Measurements from ENCODE around the gene SLC35G4. TPM values are rescaled to one million over a fixed set of nuclear protein-coding genes. Genes with fewer than 3 reads are reported as not detected.

SLC35G4 gene
- total RNA-seq, 2 experiments from 2014 or later, result not detected

GRCh38 chr18:11587846-11588245 is 21.6 kb upstream of the SLC35G4 start:
- H3K4me1 ChIP-seq (ENCODE audit: insufficient read depth, low read length), result peaks cover 9% of the 10 kb centered on the region
- no peak for ATAC-seq (ENCODE audit: poor library complexity)
- no peaks in the 10 kb centered on the region for H3K27me3 ChIP-seq (ENCODE audit: control insufficient read depth in 1 of 2, insufficient read depth in 2 of 2, low read length in 2 of 2)
- Mint-ChIP-seq H3K27ac (no peak overlapping the region), H3K27me3 (no peaks in the 10 kb centered on the region), H3K9me3 (no peaks in the 10 kb centered on the region), H3K4me1 (ENCODE audit: low read depth) (peaks cover 21% of the 10 kb centered on the region), H3K36me3 (ENCODE audit: low read depth) (no peaks in the 10 kb centered on the region), H3K4me3 (peak overlapping the region; percentile 39)
- POLR2A ChIA-PET, result interaction anchor here (0.9 kb wide), 1 partner anchor 11 kb away, joined by 4 read pairs; no protein-coding TSS in a partner anchor
- DNase-seq, result peak in 3 of 14 experiments; percentile 26 to 48 (median 27)
- no peak for TF ChIP-seq CTCF (IDR thresholded peaks at IDR 0.05)
- H3K9me3 ChIP-seq (ENCODE audit: control insufficient read depth in 1 of 2, insufficient read depth in 1 of 2, low read length in 2 of 2), result no peaks in the 10 kb centered on the region
- intact Hi-C loops (cut with DNase I, micrococcal nuclease), result no loop called here
- no peak overlapping the region for H3K27ac ChIP-seq (ENCODE audit: low read depth in 1 of 2, low read length in 2 of 2)
- no peak overlapping the region for H3K4me3 ChIP-seq (ENCODE audit: low read length)
- CTCF ChIA-PET, result interaction anchor here (0.6 kb wide), 1 partner anchor 140 kb away, joined by 4 read pairs; no protein-coding TSS in a partner anchor
- no peaks in the 10 kb centered on the region for H3K36me3 ChIP-seq (ENCODE audit: insufficient read depth, low read length)

GRCh38 chr18:11591957-11592356 is 17.4 kb upstream of the SLC35G4 start:
- no peaks in the 10 kb centered on the region for H3K9me3 ChIP-seq (ENCODE audit: control insufficient read depth in 1 of 2, insufficient read depth in 1 of 2, low read length in 2 of 2)
- no peak overlapping the region for H3K27ac ChIP-seq (ENCODE audit: low read depth in 1 of 2, low read length in 2 of 2)
- peaks cover 12% of the 10 kb centered on the region for H3K4me1 Mint-ChIP-seq (ENCODE audit: low read depth)
- no peak for TF ChIP-seq CTCF (IDR thresholded peaks at IDR 0.05)
- ATAC-seq (ENCODE audit: poor library complexity) (no peak), DNase-seq (peak in 3 of 14 experiments; percentile 16)
- POLR2A ChIA-PET, result no interaction called here
- no peaks in the 10 kb centered on the region for H3K36me3 Mint-ChIP-seq (ENCODE audit: low read depth)
- H3K36me3 ChIP-seq (ENCODE audit: insufficient read depth, low read length), result no peaks in the 10 kb centered on the region
- no peak overlapping the region for H3K4me3 Mint-ChIP-seq
- H3K27me3 Mint-ChIP-seq, result peaks cover 14% of the 10 kb centered on the region
- peaks cover 5% of the 10 kb centered on the region for H3K4me1 ChIP-seq (ENCODE audit: insufficient read depth, low read length)
- no peaks in the 10 kb centered on the region for H3K9me3 Mint-ChIP-seq
- H3K4me3 ChIP-seq (ENCODE audit: low read length), result no peak overlapping the region
- no peaks in the 10 kb centered on the region for H3K27me3 ChIP-seq (ENCODE audit: control insufficient read depth in 1 of 2, insufficient read depth in 2 of 2, low read length in 2 of 2)
- intact Hi-C loops (cut with DNase I, micrococcal nuclease), result no loop called here
- CTCF ChIA-PET, result no interaction called here
- H3K27ac Mint-ChIP-seq, result no peak overlapping the region

GRCh38 chr18:11600321-11600720 is 9.1 kb upstream of the SLC35G4 start:
- H3K4me1 ChIP-seq (ENCODE audit: insufficient read depth, low read length), result no peaks in the 10 kb centered on the region
- no peak overlapping the region for H3K27ac ChIP-seq (ENCODE audit: low read depth in 1 of 2, low read length in 2 of 2)
- Mint-ChIP-seq H3K27ac (no peak overlapping the region), H3K36me3 (ENCODE audit: low read depth) (no peaks in the 10 kb centered on the region), H3K4me3 (no peak overlapping the region), H3K4me1 (ENCODE audit: low read depth) (no peaks in the 10 kb centered on the region), H3K9me3 (peaks cover 2% of the 10 kb centered on the region), H3K27me3 (peaks cover 15% of the 10 kb centered on the region)
- no peaks in the 10 kb centered on the region for H3K9me3 ChIP-seq (ENCODE audit: control insufficient read depth in 1 of 2, insufficient read depth in 1 of 2, low read length in 2 of 2)
- H3K4me3 ChIP-seq (ENCODE audit: low read length), result no peak overlapping the region
- ChIA-PET CTCF (no interaction called here), POLR2A (no interaction called here)
- ATAC-seq (ENCODE audit: poor library complexity) (no peak), DNase-seq (no peak)
- H3K36me3 ChIP-seq (ENCODE audit: insufficient read depth, low read length), result no peaks in the 10 kb centered on the region
- intact Hi-C loops (cut with DNase I, micrococcal nuclease), result no loop called here
- TF ChIP-seq CTCF (IDR thresholded peaks at IDR 0.05), result no peak
- no peaks in the 10 kb centered on the region for H3K27me3 ChIP-seq (ENCODE audit: control insufficient read depth in 1 of 2, insufficient read depth in 2 of 2, low read length in 2 of 2)

Data from CD4-positive, alpha-beta T cell (primary cell).